GM18858 (cell line): ENCODE measurements around the gene LYPD6B.

Source experiments
- ATAC-seq: cut with Tn5 transposase; IDR thresholded peaks from one replicate; pipeline ENCODE4 v1.9.1; 2021; ENCODE audit not compliant: unreplicated experiment

LYPD6B gene

DNA sequence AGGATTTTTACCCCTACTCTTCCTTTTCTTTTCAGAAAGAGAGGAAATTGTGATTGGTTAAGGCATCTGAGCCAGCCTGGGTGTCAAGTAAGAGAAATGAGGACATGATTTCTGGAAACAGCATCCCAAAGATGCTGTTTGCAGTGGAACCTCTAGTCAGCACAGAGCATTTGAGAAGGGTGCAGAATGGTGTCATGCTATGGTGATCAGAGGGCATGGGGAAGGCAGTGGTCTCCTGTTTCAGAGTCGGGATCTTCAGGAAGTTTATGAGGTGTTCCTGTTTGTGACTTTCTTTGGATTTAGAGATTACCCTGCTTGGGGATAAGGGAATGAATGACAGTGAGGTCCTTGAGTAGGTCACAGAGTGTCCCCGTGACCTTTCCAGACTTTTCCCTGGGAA is 117.5 kb downstream of the LYPD6B start:
- no peak for ATAC-seq

DNA sequence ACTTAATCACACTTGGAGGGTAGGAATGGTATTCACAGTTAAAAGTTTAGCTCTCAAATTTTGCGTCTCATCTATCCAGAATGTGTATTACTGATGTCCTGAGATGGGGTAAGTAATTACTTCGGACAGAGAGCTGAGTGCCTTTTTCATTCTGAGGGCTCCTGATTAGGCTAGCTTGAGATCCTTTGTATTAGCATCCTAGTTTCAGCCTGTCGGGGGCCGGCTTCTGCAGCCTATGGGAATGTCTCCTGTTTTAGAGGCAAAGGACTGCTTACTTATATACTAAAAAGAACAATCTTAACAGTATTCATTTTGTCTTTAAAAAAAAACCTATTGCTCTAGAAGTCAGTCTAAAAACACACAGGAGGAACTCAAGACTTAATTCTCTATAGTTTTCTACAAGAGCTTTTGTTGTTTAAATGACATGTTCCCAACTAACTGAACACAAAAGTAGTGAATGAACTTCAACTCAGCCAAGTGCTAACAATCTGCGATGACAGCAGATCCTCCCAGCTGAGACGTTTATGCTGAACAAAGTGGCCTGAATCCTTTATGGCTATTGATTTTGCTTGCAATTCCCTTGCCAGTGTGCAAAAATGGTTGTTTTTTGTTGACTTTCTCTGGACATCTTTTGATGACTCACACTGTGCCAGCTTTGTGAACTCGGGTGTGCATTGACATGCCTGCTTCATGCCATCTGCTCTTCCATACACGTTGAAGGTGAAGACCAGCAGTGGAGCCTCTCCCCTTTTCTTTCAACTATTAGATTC is 118.7 kb downstream of the LYPD6B start:
- ATAC-seq = no peak

DNA sequence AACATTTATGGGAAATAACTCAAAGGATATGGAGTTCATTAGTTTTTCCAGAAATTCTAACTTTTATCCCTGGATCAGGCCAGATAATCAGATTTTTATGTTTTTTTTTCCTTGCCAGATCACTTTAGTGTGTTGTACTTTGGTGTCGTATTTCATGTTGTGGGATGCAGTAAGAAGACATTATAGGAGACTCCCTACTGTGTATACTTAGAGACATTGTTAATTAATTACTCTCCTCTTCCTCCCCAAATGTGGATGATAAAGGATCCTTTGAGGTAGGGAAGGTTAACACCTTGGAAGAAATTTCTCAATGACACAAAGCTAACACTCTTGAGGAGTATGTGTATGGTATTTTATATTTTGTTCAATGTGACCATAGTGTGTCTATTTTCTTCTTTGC is 120.5 kb downstream of the LYPD6B start:
- no peak for ATAC-seq

DNA sequence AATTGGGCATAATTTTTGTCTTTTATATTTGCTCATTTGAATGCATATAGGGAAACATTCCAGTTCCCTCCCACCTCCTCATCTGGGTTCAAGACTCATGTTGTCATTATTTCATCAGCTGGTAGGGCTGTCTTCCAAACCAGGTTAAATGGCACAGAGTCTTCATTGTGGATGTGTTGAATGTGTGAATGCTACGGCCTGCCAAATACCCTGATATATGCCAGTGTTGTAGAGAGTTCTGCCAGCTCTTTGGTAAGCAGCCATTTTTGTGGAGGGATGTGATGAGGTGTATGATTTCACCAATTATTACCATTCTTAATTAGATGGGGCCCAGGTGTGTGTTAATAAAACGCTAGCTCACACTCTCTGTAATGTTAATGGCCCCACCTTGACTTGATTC is 121.7 kb downstream of the LYPD6B start:
- ATAC-seq = no peak

DNA sequence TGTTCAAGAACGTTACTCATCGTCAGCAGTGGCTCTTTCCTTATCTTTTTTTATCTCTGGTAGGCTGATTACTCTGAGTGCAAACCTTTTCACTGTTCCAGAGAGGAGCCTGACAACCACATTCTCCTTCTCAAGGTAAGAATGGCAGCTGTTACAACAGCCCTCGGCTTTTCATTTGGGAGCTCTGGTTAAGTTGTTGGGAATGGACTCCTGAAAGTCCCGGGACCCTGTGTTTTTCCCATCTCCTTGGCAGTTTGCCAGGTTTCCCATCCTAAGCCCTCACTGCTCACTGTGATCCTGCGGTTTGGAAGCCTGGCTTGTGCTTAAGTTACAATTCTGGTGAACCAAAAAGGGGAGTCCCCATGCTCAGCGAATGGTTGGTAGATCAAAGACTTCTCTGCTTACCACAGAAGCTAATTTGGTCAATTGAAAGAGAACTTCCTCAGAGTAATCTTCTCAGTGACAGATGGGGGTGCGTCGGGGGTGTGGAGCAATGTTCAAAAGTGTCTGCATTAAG is 122.3 kb downstream of the LYPD6B start:
- peak; percentile 99 for ATAC-seq

DNA sequence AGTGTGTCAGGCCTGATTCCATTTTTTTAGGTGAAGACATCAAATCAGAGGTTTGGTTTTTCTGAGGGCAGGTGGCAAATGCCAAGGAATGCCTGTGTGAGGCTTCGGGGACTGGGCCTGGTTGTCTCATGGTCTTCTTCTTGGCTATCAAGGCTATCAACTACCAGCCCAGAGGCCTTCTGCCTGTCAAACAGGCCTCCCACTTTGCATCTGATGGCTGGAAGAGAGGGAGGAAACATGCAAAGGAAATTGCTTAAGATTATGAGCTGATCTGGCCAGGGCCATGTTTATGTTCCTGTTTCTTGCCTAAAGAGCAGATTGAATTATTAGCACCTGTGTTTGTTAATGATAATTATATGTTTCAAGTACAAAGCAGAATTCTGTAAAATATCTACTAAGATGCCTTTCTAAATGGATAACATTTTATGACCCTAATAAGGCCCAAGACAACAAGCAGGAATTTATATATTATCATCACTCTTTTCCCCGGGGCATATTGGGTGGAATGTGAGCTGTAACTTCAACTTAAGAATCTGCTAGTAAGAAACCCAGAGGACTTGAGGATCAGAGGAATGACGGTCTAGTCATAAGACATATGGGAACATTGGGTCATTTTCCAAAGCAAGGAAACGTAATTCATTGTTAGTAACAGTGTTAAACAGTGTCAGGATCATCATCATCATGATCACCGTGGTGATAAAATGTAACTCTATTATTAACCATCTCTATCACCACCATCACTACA is 123.2 kb downstream of the LYPD6B start:
- no peak for ATAC-seq

DNA sequence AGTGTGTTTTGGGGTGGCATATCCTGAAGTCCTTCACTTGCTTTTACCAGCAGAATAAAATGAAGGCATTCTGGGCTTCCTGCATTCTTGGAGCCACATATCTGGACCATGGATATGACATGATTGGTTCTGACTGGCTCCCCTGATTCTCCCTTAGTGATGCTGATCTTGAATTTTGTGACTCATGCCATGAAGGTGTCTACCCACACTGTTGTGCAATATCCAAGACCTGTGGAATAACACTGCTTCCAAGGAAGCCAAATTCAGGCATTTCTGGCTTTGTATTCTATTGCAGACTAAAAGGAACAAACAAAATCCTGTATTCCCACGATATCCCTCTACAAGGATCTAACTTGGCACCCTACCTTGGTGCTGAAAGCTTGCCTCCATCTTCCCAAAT is 125.8 kb downstream of the LYPD6B start:
- ATAC-seq = no peak

DNA sequence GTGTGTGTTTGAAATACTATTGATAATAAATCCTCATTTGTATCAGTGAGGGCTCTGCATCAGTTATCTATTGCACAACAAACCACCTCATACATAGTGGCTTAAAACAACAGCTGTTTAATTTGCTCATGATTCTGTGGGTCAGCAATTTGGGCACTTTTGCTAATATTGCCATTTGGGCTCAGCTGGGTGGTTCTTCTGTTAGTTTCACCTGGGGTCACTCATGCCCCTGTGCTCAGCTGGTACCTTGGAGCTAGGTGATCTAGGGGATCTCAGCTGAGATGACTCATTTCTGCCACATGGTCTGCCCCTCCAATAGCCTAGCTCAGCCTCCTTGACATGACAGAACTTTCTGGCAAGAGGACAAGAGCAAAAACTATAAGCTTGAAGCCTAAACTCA is 126.3 kb downstream of the LYPD6B start:
- ATAC-seq = no peak

DNA sequence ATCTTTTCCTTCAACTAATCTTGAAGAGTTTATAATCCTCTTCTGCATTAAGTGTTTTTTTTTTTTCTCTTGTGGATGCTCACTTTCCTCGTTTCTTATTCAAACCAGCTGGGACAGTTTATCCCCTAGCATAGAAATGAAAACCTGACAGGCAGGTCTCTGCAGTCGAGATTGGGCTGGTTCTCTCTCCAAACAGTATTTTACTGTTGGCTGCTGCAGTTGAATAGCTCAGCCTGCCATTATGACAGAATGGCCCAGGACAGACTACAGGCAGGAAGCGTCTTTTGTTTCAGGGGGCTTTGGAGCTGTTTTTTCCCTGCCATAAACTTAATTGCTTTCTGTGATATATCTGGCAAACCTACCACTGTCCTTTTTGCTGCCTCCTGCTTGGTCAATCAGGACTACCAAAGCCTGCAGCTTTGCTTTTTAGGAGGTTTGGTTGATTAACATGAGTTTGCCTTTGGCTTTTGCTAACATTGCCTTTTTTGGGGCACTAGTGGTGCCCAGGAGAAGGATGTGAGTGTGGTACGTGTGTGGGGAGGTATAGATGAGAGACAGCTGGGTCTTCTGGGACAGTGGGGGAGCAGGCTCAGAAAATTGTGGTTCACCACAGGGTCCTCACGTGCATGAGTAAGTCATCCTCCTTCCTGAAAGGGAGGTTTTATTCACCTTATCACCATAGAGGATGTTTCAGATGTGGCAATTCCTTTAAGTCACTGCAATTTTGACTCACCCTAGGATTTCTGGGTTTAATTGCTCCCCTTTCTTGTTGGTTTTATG is 128.7 kb downstream of the LYPD6B start:
- peak; percentile 86 for ATAC-seq

DNA sequence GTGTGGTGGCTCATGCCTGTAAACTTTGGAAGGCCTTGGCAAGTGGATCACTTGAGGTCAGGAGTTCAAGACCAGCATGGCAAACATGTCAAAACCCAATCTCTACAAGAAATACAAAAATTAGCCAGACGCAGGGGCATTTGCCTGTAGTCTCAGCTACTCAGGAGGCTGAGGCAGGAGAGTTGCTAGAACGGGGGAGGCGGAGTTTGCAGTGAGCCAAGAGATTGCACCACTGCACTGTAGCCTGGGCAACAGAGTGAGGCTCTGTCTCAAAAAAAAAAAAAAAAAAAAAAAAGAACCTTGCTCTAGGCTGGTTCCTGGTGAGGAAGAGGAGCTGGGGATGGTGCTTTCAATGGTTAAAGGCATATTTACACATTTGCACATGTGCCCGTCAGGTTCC is 129.4 kb downstream of the LYPD6B start:
- ATAC-seq = no peak

DNA sequence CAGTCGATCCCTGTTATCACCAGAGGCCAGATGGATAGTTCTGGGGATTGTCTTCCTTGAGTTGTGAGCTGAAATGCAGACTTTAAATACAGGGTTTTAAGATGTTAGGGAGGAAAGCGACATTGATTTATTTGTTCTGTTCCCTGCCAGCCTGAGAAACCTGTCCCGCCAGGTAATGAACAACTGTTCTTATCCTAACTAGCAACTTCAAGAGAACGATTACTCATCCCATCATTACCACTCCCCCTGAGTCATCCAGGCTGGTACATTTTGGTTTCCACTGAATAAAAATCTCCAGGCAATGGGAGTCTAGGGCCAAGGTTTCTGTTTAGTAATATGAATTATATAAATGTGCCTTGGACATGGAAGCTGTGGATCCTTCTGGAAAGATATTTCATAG is 131.2 kb downstream of the LYPD6B start:
- no peak for ATAC-seq

DNA sequence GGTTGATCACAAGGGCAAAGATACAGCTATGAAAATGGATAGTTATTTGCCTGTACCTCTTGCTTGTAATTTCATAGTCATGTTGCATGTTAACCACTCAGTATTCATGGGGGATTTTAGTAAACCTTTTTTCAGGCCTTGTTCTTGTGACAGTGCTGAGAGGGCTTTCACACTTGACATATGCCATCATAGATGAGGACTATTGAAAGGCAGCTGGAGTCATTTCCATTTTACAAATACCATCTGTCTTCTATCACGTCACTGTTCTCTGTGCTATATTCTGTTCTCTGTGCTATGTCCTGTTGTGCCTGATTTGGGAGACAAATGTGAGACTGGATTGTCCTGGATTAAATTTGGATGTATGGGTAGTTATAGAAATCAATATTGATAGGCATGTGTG is 131.7 kb downstream of the LYPD6B start:
- no peak for ATAC-seq

DNA sequence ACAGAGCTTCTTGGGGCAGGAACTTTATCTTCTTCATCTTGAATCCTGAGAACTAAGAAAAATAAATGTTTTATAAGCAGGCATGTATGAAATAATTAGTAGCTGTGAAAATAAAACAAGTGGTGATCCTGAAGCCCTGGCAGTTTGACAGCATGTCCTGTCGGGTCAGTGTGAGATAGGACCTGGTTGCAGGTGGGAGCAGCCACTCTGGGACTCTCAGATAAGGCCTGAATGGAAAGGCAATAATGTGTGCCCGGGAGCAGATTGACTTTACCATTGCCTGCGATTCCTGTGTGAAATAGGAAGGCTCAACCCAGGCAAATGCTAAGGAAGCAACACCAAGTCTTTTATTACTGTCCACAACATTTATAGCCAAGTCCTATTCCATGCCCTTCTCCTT is 132.4 kb downstream of the LYPD6B start:
- no peak for ATAC-seq

DNA sequence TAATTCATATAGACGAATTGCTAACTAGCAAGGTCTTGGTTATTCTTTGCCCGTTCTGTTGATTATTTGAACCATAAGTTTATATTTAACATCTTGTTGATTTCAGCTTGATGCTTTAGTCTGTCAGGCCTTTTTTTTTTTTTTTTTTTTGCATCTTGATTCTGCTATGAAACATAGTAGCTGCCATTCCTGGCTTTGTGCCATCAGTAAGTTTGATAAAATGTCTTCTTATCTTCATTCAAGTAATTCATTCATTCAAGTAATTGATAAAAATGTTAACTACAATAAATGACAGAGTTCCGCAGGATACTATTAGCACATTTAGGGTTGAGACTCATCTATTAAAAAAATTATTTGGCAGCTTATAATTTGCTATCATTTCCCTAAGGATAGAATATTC is 134.7 kb downstream of the LYPD6B start:
- ATAC-seq = no peak

DNA sequence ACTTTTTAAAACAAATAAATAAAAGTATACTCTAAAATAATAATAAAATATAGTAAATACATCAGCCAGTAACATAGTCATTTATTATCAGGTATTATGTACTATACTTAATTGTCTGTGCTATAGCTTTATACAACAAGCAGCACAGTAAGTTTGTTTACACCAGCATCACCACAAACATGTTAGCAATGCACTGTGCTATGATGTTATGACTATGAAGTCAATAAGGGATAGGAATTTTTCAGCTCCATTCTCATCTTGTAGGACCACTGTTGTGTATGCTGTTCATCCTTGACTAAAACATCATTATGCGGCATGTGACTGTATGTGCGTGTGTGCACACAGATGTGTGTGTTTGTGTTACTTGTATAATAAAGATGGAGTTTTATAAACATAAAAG is 137.5 kb downstream of the LYPD6B start:
- ATAC-seq = no peak

DNA sequence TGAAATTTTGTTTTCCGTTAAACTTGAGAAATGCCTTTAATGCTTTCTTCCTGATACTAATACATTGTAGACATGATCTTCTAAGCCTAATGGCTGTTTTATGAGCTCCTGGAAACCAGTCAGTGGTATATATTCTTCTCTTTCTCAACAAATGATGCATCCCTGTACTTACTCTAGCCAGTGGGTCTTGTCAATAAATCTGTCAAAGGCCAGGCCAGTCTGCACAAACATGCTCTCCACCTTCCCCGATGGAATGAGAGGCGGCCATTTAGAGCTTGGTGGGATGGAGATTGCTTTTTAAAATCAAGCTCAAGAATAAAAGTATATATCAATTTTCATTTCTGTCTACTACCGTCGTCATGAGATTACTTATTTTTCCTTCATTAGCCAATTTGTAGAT is 140.1 kb downstream of the LYPD6B start:
- ATAC-seq = no peak

DNA sequence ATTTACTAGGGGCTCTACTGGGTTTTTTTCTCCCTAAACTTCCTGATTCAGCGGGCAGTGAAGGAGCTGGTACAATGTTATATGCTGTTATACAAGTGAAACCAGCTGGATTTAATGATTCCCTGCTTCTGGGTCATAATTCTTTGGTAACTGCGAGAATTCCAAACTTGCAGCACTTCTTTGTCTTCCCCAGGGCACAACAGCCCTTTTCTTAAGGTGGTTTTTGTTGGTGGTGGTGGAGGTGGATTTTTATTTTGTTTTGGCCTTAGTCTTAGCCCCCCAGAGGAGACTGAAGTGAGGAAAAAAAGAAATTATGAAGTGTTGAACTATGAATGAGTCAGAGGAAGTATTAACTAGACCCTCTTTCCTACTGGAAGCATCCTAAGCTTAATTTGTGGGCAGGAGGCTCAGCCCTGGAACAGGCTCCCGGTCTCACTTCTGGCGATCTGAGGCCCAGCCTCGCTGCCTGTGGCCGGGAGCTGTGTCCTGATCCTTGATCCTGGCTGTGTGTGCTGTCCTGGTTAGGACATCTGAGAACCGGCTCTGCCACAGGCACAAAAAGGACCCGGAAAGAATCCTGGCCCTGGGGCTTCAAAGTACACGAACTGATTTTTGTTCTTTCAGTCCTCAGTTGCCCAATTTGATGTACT is 141.9 kb downstream of the LYPD6B start:
- no peak for ATAC-seq

DNA sequence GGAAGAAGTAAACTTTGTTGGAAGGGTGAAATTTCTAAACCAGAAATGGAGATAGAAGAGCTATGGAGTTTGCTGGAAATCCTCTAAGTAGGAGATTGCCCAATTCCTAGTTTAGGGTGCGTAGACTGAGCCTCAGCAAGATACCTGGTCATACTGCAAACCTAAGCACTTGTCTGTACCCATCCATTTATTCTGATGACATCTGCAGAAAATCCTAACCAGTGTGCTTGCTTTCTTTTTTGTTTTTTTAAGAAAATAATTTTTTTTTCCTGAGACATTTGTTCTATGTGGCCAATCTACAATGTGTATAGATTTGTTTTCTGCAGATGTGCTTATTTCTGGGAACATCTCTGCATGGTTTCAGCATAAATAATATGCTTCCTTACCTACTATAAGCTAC is 144.7 kb downstream of the LYPD6B start:
- ATAC-seq = no peak

DNA sequence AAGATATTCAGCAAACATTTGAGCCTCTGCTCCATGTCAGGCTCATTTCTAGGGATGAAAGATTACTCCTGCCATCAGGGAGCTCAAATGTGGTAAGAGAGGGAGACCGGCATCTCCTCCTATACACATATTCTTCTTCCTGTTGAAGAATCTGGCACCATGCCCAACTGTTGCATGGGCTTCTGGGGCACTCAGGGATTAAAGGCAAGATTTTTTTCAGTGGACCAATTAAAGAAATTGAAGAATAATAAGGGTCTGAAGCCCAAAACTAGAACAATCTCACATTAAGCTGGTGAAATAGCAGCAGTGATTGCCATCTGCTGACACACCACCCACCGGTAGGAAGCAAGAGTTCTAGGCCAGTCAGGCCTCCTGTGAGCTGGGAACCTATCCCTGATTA is 146.5 kb downstream of the LYPD6B start:
- no peak for ATAC-seq

DNA sequence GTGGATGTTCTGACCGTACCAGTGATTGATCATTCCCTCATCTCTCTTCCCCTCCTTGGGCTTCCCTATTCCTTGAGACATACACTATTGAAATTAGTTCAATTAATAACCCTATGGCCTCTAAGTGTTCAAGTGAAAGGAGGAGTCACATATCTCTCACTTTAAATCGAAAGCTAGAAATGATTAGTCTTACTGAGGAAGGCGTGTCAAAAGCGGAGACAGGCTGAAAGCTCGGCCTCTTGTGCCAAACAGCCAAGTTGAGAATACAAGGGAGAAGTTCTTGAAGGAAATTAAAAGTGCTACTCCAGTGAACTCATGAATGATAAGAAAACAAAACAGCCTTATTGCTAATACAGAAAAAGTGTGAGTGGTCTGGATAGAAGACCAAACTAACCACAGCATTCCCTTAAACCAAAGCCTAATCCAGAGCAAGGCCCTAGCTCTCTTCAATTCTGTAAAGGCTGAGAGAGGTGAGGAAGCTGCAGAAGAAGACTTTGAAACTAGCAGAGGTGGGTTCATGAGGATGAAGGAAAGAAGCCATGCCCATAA is 147.5 kb downstream of the LYPD6B start:
- ATAC-seq = no peak

DNA sequence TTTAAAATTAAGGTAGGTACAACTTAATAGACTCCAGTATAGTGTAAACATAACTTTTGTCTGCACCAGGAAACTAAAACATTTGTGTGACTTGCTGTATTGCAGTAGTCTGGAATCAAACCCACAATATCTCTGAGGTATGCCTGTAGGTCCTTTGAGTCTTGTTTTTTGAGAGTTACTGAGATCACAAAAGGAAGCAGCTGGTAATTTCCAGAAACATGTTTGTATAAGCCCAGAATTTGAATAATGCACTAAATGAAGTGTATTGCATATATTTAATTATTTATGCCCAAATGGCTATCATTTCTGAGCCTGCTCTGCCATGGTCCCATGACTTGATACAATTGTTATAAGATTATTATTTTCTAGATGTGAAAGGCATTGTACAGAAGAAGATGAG is 148.6 kb downstream of the LYPD6B start:
- ATAC-seq = no peak
